ENCODE results near the gene SKA3.

- TF ChIP-seq CTCF (IDR thresholded peaks at IDR 0.05 in 4 of 5, conservative IDR thresholded peaks at IDR 0.05 in 1 of 5): no peak
- no peak for TF ChIP-seq POLR2A (IDR thresholded peaks at IDR 0.05)
These were observed 11.7 kb downstream of the SKA3 start for GRCh38 chr13:21164631-21165030.
